ENCODE results near the gene ISG20.
A peak's percentile ranks its signal among the peaks of the same experiment; 100 is the strongest.

The ISG20 gene

DNA sequence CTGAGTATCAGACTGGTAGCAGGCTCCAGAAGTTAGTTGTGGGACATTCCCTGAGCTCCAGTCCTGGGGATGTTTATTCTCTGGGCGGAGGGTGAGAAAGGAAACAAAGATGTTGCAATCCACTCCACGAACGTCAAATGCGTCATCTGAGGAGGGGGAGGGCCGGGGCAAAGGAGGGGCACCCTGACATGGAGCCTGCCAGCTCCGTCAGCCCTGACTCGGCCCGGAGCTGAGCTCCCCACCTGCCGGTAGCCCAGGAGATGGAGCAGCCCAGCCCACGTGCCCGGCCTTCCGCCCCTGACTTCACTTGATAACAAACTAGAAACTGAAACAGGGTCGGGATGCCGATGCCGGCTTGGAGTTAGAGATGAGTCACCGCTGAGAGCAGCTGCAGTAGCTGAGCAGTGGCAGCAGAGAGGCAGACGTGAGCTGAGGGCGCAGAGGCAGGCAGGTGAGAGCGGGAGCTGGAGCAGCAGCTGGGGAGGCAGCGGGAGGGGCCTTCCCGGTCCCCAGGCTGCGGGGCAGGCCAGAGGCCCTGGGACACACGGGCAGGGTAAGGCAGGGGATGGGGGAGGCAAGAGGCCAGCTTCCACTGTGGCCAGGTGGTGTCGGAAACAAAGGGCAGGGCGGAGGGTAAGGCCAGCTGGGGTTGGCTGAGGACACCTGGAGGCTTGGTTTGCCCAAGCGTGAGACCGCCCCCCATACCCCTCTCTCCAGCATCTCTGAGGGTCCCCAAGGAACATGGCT lies at the start of gene ISG20:
Gene ISG20 (plus strand): TSS at position 391 of the 747 bp plus-strand sequence. CDS start 351 bp downstream, at position 742.
- peak within 1 kb of the TSS; percentile 38 for H3K4me3 ChIP-seq (replicated peaks; ENCODE audit: low read depth, low read length)
- TF ChIP-seq, protein P1, sequence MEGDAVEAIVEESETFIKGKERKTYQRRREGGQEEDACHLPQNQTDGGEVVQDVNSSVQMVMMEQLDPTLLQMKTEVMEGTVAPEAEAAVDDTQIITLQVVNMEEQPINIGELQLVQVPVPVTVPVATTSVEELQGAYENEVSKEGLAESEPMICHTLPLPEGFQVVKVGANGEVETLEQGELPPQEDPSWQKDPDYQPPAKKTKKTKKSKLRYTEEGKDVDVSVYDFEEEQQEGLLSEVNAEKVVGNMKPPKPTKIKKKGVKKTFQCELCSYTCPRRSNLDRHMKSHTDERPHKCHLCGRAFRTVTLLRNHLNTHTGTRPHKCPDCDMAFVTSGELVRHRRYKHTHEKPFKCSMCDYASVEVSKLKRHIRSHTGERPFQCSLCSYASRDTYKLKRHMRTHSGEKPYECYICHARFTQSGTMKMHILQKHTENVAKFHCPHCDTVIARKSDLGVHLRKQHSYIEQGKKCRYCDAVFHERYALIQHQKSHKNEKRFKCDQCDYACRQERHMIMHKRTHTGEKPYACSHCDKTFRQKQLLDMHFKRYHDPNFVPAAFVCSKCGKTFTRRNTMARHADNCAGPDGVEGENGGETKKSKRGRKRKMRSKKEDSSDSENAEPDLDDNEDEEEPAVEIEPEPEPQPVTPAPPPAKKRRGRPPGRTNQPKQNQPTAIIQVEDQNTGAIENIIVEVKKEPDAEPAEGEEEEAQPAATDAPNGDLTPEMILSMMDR (IDR thresholded peaks at IDR 0.05; ENCODE audit: low read depth, low read length, missing control alignments): peak; percentile 32
- DNase-seq (ENCODE audit: extremely low read depth, low read depth): peak; percentile 85

DNA sequence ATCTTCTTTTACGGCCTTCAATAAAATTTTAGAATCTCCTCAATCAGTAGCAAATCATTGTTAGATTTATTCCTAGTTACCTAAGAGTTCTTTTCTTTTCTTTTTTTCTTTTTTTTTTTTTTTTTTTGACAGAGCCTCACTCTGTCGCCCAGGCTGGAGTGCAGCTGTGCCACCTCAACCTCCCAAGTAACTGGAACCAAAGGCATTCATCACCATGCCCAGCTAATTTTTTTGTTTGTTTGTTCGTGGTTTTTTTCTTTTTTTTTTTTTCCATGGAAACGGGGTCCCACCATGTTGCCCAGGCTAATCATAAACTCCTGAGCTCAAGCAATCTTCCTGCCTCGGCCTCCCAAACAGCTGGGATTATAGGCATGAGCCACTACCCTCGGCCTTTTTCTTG lies 48.1 kb upstream of the ISG20 start:
- TF ChIP-seq, protein P1 (IDR thresholded peaks at IDR 0.05; ENCODE audit: low read depth, low read length, missing control alignments): no peak
- H3K4me3 ChIP-seq (replicated peaks; ENCODE audit: low read depth, low read length): no peak overlapping the region
- DNase-seq (ENCODE audit: extremely low read depth, low read depth): no peak

GRCh38 chr15:88591384-88591783 lies 47.4 kb upstream of the ISG20 start:
- TF ChIP-seq, protein P1 (IDR thresholded peaks at IDR 0.05; ENCODE audit: low read depth, low read length, missing control alignments): no peak
- no peak overlapping the region for H3K4me3 ChIP-seq (replicated peaks; ENCODE audit: low read depth, low read length)
- no peak for DNase-seq (ENCODE audit: extremely low read depth, low read depth)

GRCh38 chr15:88603885-88604284 lies 34.9 kb upstream of the ISG20 start:
- TF ChIP-seq, protein P1 (IDR thresholded peaks at IDR 0.05; ENCODE audit: low read depth, low read length, missing control alignments): no peak
- H3K4me3 ChIP-seq (replicated peaks; ENCODE audit: low read depth, low read length): no peak overlapping the region
- DNase-seq (ENCODE audit: extremely low read depth, low read depth): no peak

DNA sequence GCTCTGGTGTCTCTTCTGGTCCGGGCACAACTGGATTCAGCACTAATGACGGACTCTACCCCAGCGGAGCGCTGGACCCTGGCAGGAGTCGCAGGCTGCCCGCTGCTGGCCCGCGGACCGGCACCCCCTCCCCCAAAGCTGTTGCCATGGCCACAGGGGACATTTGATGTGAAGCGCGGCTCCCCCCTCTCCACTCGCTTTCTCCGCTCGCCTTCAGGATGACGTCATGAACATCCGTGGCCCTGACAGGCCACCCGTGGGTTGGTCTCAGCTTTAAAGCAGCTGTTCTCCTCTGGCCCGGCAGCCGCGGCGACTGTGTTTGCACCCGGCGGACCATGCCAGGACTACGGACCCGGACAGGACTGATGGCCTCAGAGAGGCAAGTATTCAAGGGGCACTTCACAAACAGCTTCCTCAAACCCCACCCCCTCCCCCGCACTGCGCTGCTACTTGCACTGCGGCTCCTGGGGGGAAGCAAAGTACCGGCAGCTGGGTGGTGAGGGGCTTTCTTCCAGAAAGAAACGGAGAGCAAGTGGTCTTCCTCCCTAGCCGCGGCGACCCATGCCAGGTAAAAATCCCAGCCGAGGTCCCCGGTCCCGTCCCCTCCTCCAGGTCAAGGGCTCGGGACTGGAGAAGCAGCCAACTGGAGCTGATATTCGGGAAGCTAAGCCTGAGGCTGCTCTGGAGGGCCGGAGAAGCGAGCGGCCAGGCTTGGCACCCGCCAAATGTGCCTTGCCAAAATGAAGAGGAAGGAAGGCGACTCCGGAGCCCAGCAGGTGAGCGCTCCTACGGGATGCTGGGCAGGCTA lies 34.2 kb upstream of the ISG20 start:
- no peak for DNase-seq (ENCODE audit: extremely low read depth, low read depth)
- no peak overlapping the region for H3K4me3 ChIP-seq (replicated peaks; ENCODE audit: low read depth, low read length)
- TF ChIP-seq, protein P1 (IDR thresholded peaks at IDR 0.05; ENCODE audit: low read depth, low read length, missing control alignments): no peak

- TF ChIP-seq, protein P1 (IDR thresholded peaks at IDR 0.05; ENCODE audit: low read depth, low read length, missing control alignments): no peak
- DNase-seq (ENCODE audit: extremely low read depth, low read depth): no peak
- no peak overlapping the region for H3K4me3 ChIP-seq (replicated peaks; ENCODE audit: low read depth, low read length)
Observed at GRCh38 chr15:88605189-88606069, 33.4 kb upstream of the ISG20 start.

All from HFF-Myc (cell line).